Measurements from ENCODE around the gene CD59.

The CD59 gene, protein sequence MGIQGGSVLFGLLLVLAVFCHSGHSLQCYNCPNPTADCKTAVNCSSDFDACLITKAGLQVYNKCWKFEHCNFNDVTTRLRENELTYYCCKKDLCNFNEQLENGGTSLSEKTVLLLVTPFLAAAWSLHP

DNA sequence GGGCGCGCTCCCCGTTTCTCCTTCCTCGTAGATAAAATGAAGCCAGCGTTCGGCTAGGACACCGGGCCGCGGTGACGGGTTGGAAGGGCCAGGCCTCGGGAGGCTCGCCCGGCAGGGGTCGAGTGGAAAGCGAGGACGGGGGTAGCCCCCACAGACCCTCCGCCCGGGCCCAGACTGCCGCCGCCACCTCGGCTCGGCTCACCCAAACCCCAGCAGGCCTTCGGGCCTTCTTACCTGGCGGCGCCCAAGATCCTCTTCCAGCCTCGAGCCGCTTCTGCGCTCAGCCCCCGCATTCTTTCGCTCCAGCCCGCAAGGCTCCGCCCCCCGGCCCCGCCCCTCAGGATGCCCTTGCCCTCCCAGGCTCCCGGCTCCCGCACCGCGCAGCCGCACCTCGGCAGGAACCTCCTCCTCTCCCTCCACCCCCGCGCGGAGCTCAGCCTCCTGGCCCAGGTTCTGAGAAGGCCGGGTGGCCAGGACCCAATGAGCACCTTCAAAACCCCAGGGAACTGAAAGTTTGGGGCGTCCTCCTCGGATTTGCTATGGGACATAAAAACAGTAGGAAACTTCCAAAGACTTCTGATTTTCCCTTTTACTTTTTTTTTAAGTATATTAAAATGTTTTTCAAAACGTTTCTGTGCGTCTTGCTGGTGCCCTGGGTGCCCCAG is at the start of gene CD59:
TSS of gene CD59 (minus strand) at position 276 of the 665 bp plus-strand sequence. CDS start 13,978 bp downstream, outside the sequence.
- DNase-seq = peak; percentile 93

DNA sequence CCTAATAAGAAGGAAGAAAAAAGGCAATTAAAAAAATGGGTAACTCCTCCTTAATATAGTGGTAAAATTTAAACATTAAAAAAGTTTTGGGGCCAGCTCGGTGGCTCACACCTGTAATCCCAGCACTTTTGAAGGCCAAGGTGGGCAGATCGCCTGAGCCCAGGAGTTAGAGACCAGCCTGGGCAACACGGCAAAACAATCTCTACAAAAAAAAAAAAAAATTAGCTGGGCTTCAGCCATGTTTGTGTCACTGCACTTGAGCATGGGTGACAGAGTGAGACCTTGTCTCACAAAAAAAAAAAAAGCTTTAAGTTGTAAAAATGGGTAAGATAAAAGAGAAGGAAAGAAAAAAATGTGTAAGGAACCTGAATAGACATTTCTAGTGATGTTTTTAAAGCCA is 49.4 kb upstream of the CD59 start:
- no peak for DNase-seq

DNA sequence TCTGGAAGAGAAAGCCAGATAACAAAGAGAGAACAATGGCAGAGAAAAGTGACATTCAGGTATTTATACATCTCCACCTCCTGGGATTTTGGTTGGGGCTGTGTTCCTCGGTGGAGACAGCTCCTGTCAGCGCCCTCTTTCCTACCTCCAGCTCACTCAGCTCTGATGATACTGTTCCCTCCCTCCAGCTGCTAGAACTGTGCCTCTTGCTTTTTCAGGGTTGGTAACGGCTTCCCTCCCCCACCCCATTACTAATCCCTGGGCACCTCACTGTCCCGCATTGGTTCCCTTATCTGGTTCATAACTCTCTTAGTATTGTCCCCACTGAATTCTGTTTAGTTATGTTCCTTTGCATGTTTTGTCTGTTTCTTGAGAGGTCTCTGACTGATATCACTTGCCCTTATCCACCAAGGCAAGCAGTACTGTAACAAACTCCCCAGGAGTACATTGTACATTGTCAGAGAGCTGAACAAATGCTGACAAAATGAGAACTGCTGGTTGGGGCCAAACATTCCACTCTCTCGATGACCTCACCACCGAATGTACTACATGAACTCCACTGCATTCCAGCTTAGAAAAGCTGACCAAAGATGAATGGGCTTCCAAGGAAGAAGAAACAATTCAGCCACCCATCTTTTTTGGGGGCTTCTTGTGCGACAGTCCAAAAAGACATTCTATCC is 43.8 kb upstream of the CD59 start:
- no peak for DNase-seq

DNA sequence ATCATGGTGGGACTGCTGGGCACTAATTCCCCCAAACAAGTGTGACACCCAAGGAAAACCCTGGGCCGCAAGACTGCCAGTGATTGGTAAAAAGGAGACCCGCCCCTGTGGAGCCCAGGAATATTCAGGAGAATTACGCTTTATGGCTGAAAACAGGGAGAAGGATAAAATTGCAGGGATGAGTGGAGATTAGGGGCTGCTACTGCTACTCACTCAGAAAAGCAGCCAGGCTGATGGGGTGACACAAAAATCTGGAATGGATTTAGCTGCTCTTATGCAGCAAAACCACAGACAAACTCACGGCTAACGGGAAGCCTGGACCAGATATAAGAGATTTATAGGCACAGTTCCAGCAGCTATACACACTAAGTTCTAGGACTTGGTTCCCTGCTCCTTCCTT is 42.5 kb upstream of the CD59 start:
- DNase-seq = no peak

DNA sequence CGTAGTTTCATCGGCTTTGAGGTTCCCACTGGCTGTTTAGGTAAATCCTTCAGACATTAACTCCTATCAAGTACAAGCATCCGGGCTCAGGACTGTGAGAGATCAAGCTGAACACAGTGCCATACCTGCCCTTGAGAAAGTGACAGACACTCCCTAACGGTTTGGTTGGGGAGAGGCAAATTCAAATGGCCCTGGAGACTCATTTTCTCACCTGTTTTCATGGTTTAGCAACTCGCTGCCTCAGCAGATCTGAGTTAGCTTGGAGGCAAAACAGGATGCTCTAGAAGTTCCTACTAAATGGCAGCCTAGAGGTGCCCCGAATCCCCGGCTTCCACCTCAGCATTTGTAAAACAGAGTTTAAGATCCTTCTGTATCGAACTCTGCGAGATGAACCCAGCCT is 41.7 kb upstream of the CD59 start:
- DNase-seq = no peak

DNA sequence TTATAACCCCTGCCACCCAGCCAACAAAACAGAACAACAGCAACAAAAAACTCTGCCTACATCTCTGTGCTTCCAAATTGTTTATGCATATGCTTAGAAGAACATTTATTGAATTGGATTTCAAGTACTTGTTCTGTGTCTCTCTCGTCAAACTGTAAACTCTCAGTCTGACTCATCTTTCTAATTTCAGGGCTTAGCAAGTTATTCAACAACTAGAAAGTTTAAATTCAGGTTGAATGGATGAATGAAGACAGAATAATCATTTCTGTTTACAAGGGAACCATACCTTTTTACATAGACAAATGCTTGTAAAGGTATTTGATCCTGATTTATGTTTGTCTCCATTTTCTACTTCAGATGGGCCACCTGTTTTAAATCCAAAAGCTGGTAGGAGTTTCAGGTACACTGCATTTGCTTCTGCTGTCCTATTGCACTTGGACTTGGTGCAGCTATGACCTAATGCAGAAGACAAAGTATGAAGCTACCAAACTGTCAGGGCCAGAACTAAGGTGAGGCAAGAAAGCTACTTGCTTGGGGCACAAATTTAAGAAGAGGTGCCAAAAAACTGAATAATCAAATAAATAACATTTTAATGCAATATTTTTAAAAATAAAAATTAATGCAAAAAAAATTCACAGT is 39.7 kb upstream of the CD59 start:
- DNase-seq = no peak

DNA sequence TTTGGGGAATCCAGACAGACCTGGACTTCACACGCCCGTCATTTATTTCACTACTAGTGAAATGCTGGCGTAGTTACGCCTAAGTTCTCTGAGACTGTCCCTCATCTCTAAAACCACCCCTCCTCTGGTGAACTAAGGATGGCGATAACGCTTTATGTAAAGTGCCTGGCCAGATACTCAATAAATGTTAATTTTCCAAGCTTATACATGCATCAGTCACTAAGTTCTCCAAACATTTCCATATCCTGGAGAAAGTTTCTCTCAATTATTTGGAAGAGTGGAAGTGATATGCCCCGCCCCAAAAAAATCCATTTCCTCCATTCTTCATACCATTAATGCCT is 39.2 kb upstream of the CD59 start:
- DNase-seq = no peak

DNA sequence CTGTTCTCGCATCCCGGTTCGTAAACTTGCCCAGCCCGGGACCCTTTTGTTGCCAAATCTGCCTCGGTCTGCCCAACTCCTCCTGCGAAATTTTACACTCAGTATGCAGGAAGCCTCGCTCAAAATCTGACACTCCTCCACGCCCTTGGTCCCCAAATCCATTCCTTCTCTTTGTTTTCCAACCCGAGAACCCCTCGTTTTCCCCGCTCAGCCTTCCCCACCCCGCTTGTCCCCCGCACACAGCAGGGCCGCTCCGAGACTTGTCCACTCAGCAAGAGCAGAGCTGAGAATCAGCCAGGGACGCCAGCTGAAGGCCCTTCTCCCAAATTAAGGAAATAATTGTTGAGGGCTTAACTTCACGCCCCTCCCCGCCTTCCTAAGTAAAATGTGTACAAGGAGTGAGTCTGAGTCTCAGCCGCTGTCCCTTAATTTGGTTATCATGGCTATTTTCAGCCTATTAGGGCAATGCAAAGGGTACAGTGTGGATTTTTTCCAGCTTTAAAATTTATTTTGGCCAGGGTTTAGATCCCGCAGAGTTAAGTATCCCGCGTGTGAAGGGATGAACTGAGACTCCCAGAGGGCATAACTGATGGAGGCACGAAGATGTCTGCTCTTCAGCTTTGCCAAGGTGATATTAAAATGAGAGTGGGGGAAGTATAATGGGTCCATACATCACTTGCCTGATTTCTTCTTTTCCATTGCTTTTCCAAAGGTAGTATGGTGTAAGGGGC is 38.7 kb upstream of the CD59 start:
- DNase-seq = no peak

DNA sequence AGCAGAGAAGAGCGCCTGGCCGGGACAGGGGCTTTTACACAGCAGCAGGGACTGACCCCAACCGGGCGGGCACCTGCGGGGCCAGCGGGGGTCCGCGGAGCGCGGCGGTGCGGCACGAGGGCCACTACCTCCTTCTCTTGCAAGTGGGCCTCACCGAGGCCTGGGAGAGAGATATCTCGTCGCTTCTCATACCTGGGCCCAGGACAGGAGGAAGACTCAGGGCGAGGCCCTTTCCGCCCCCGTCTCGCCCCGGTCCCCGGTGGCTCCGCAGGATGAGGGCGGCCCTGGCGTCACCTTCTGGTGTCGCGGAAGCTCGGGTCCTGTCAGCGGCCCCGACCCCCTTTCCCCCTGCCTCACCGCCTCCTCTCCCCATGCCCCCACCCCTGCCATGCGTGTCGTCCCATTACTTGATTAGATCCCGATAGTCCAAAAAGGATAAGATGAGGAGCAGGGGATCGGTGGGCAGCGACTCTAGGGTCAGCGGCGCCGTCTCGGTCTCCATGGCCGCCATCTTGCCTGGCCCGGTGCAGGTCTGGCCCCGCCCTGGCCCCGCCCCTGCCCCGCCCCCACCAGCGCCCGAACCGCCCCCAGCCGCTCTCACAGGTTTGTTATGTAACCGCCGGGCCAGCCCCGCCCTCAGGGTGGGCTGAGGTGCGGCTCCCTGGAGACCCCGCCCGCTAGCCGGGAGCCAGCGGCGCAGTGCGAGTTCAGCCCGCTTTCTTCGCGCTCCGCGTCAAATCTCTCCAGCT is 37.9 kb upstream of the CD59 start, which contains the start of gene FBXO3:
TSS of gene FBXO3 (minus strand) at position 534 of the 749 bp plus-strand sequence. CDS start at position 511, 23 bp downstream.
- DNase-seq = peak; percentile 85

DNA sequence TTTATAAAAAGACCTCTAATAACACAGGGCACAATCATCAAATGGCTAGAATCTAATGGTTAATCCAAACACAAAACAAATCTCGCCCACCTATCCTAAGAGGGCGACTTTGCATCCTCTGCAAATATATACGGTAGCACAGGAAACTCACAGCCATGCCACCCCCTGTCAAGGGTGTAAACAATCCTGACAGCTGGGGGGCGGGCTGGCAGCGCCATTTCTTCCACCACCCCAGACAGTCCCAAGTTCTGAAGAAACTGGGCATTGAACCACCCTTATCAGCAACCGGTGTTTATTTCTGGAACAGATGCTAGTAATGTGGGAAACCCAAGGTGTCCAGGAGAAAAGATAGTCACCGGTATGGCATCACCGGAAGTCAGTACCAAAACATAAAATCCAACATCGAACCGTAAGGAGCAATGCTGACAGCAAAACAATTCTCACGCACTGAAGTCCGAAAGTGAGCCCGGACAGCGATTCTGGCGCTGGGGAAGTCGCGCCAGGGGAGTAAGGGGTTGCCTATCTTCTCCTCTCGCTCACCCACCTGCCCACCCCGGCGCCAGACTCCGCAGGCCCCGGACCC is 37.3 kb upstream of the CD59 start:
- DNase-seq = peak; percentile 28

DNA sequence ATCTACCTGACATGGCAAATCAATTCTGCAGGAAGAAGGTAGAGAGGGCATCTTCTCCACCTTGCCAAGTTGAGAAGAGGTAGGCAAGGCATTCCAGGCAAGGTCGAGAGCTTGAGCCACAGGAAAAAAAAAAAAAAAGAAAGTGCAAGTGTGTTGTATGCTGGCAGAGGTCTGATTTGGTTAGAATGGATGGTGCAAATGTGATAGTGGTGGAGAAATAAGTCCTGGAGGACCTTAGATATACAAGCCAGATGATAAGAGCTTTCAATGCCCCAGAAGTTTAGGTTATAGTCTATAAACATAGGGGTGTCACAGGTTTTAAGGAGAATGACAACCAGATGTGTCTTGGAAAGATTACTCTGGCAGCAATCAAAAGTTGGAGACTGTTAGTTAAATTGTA is 36.6 kb upstream of the CD59 start:
- DNase-seq = no peak

DNA sequence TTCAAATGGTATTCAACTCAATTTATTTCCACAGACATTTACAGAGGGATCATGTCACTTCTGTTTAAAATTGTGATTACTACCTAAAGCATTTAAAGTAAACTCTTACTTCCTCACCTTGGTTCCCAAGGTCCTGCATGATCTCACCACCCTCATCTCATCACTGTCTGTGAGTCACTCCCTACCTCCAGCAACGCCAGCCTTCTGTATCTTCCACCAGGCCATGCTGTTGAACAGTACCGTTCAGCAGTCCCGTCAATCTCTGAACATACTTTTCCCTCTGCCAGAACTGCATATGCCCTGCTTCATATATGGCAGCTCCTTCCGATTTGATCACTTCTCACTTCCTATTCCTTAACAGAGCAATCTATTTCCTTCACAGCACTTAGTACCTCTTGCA is 36.1 kb upstream of the CD59 start:
- DNase-seq = no peak

DNA sequence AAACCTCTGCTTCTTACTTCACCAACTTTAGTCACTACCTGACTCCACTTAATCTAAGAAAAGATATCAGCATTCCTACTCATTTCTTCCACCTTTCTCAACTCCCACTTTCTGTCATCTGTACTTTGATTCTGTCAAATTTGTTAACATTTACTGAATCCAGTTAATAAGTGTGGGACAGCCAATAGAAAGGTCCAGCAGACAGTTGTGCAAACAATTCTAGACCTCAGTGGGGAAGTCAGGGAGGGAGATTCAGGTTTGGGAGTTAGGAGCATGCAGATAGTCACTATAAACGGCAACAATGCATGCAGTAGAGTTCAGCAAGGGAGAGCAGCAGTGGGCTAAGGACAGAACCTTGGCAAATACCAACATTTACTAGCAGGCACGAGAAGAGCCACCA is 34.0 kb upstream of the CD59 start:
- DNase-seq = no peak

DNA sequence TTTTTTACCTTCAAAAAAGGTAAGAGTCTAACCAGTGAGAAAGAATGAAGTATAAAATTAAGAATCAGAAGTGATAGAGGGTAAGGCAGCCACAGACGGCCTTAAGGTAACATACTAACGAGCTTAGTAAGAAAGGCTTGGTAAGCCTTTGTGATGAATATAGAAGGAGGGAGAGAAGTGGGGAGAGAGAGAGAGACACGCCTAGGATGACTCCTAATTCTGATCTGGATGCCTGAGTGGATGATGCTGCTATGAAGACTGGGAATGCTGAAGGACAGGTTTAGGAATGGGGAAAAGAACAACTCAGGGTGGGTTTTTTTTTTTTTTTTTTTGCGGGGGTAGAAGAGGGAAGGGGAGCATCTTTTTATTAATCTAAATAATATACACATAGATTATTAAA is 33.3 kb upstream of the CD59 start:
- DNase-seq = no peak

DNA sequence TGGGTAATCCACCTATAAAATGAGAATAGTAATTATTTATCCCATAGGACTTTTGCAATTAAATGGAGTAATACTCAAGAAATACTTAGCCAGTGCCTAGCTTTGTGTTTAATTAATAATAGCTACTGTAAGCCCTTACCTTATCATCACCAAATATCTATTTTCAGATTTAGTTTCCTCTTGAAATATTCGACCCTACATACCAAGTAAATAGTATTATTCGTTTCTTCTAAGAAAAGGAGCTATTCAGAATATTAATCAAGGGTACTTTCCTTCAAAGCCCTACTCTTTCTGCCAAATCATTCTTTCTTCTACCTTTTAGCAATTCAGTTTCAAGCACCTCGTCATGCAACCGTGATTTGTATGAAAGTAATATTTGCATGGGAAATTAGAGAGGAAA is 31.4 kb upstream of the CD59 start:
- DNase-seq = no peak

DNA sequence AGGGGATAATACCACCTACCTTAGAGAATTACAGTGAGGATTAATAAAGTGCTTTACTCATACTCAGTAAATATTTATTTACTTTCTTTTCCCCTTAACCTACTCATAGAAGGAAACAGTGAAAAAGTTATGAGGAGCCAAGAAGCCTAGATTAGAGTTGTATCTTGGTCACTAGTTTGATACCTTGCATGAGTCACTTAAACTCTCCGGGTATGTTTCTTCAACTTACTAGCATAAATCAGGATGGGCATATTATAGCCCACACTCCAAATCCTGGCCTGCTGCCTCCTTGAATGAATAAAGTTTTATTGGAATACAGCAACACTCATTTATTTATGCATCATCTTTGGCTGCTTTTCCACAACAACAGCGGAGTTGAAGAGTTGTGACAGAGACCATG is 29.9 kb upstream of the CD59 start:
- DNase-seq = no peak

DNA sequence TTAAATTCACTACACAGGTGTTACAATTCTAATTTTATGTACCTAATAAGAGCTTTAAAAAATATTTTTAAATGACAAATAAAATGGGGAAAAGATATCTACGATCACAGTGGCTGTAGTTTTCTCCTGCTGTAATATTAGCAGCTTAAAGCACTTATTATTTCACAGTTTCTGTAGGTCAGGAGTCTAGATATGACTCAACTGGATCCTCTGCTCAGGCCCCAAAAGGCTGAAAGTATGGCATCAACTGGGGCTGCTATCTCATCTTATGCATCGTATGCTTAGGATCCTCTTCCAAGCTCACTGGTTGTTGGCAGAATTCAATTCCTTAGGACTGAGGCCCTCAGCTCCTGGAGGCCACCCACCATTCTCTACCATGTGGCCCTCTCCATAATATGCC is 25.2 kb upstream of the CD59 start:
- DNase-seq = no peak

DNA sequence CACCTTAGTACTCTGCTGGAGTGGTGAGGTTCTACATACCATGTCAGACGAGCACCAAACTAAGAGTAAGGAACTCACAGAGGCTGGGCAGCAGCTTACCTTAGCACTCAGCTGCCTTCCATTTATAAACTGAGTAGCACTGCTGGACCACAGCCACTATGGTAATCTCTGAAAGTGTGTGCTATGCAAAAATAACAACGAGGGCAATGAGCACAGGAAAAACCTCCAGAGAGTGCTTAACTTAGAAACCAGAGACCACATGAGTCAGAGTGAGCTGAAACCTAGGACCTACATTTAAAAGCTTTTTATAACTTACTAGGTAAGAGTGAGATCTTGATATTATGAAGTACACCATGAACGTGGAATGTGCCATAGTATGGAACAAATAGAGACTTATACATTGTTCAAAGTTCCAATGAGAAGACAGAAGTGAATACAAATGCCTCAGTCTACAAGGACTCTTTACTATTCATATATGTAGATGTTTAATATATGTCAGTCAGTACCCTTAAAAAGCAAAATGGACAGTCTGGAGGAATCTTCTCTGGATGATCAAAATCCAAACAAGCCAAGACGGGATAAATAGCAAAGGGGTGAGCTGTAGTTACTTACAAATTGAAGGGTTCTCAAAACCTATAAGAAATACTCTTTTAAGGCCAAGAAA is 17.2 kb upstream of the CD59 start:
- DNase-seq = no peak

DNA sequence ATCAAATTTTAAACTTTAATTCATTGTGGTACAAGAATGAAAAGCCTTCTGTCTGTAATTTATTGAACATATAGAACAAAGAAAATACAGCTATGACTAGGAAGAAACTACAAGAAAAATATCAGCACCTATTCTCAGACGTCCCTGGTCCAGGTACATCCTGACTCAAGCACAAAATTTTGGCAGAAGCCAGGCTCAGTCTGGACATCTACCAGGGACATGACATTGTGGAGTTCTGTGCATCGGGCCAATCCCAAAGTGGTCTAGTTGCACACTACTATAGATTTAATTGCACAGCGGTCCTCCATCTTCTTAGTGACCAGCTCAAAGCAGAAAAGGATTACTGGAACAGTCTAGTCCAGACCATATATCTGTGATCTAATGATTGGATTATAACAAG is 15.7 kb upstream of the CD59 start:
- DNase-seq = no peak

DNA sequence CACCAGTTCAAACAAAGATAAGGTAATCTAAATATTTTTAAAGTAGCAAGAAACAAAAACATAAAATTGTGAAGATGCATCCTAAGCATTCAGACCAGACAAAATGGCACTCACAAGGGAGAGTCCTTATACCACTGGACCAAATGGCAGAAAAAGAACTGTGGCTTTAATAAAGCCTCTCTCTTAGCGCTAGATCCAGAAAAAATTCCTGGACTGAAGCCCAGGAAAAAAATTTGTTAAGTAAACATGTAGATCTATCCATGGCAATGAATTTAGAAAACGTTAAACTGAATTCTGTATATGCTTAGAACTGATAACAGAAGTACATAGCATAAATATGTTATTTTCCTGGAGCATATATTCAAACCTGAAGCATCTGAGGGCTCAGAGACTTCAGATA is 11.8 kb upstream of the CD59 start:
- DNase-seq = no peak

DNA sequence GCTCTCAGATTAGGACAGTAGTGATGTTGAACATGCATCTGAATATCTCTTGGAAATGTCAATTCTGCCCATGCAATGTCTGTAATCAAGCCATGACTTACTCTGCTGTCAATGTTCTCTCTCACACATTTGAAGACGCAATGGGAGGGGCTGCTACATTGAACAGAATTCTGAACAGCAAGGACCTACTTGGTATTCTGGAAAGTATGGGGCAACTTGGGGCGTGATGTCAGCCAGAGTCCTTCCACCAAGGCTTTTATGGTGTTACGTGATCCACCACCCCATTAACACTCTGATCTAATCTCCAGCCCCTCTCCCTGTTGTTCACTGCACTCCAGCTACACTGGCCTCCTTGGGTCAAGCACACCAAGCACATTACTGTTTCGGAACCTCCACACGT is 7.1 kb upstream of the CD59 start:
- no peak for DNase-seq

Data from activated naive CD4-positive, alpha-beta T cell treated with anti-CD3 and anti-CD28 coated beads, Interleukin-2, amount 50 U/mL, for 16 hours (primary cell).